Testis (tissue), 3 donors: ENCODE measurements around the gene ITIH4. TPM values are rescaled to one million over a fixed set of nuclear protein-coding genes. Genes with fewer than 3 reads are reported as not detected.
A peak's percentile ranks its signal among the peaks of the same experiment; 100 is the strongest.

ENCODE experiments used
- DNase-seq: peaks from one replicate; pipeline ENCODE4 v3.0.0-alpha.2; 2019
- H3K27ac ChIP-seq, 2 donors: fragments of 200-600 bp; sonication (generic); one replicate each; pipeline ENCODE4 v1.5.1; 2019
- H3K27me3 ChIP-seq: fragments of 200-600 bp; sonication (generic); one replicate; pipeline ENCODE4 v1.5.1; 2019
- H3K36me3 ChIP-seq: fragments of 200-600 bp; sonication (generic); one replicate; pipeline ENCODE4 v1.5.1; 2017; ENCODE audit warnings: low read depth; ENCODE audit errors: missing control alignments
- H3K4me1 ChIP-seq: fragments of 200-600 bp; sonication (generic); one replicate; pipeline ENCODE4 v1.5.1; 2019
- H3K4me3 ChIP-seq, 2 donors: fragments of 200-600 bp; sonication (generic); one replicate each; pipeline ENCODE4 v1.5.1; 2017 to 2019
- H3K9me3 ChIP-seq: fragments of 200-600 bp; sonication (generic); one replicate; pipeline ENCODE4 v1.5.1; 2017
- POLR2A ChIP-seq: fragments of 450-650 bp; IDR thresholded peaks from one replicate; pipeline ENCODE4 v1.6.1; 2017; ENCODE audit warnings: antibody characterized with exemption, mild to moderate bottlenecking, moderate library complexity
- WGBS, 2 donors: methylation state at CpG; one replicate each; pipeline ENCODE4 v1.1.5; 2018; 5-methylcytosine and 5-hydroxymethylcytosine counted together
- intact Hi-C: fragments of 100-400 bp; cut with DNase I; formaldehyde crosslinking; loops from one replicate; pipeline ENCODE4 v1.15.1; 2023; ENCODE audit warnings: low total_unique reads
- polyA plus RNA-seq: library from polyadenylated mRNA; stranded (reverse); fragments of 350-450 nt; fragmentation: Illumina TruSeq; extraction: RNeasy Lipid Tissue Mini Kit (QIAGEN cat#74804); gene quantifications from one replicate; pipeline ENCODE4 v1.2.3, GENCODE V29; 2014; ENCODE audit warnings: low read depth, low replicate concordance; ENCODE audit not compliant: insufficient read depth
- total RNA-seq, 2 donors: library from RNA; depleted of rRNA; stranded (reverse); fragments of >200 nt; gene quantifications; one replicate each; pipeline ENCODE4 v1.2.3, GENCODE V29; 2016
- TF ChIP-seq, protein P1 (sequence below), 3 experiments: fragments of 450-650 bp in 2 of 3; fragments of 200-600 bp in 1 of 3; sonication (generic) in 1 of 3; IDR thresholded peaks; one replicate each; pipeline ENCODE4 v1.5.1; 2016 to 2019; ENCODE audit warnings: antibody characterized with exemption in 3 of 3, mild to moderate bottlenecking in 2 of 3, moderate library complexity in 1 of 3

The ITIH4 gene
- total and polyA plus RNA-seq, 3 donors from 2014 or later, result 16.8 to 30.2 (median 19.9) TPM

DNA sequence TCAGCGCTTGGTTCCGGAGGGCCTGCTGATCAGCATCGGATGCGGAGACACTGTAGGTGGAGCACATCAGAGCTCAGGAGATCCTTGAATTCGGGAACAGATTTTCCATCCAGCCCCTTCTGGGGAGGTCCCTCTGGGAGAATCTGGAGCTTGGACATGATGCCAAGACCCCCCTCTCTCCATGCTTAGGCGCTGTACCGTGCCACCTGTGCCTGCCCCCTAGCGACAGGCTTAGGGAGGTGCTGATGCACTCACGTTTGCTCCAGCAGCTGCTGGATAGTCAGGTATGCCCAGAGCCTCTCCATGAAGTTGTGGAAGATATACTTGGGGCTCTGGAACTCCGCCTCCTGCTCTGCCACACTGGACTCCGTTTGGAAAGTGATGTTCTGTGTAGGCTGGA lies 9.7 kb downstream of the ITIH4 start:
- WGBS, 2 donors, result 68 to 72% methylated on average over 11 of the region's 11 CpGs
- Histone ChIP-seq H3K27me3 (no peaks in the 10 kb centered on the region), H3K9me3 (no peaks in the 10 kb centered on the region), H3K36me3 (no peaks in the 10 kb centered on the region), H3K27ac (no peak overlapping the region), H3K4me1 (no peaks in the 10 kb centered on the region), H3K4me3 (no peak overlapping the region)
- peak; percentile 40 for DNase-seq
- intact Hi-C loops, result no loop called here
- TF ChIP-seq POLR2A, result no peak
- TF ChIP-seq, protein P1, sequence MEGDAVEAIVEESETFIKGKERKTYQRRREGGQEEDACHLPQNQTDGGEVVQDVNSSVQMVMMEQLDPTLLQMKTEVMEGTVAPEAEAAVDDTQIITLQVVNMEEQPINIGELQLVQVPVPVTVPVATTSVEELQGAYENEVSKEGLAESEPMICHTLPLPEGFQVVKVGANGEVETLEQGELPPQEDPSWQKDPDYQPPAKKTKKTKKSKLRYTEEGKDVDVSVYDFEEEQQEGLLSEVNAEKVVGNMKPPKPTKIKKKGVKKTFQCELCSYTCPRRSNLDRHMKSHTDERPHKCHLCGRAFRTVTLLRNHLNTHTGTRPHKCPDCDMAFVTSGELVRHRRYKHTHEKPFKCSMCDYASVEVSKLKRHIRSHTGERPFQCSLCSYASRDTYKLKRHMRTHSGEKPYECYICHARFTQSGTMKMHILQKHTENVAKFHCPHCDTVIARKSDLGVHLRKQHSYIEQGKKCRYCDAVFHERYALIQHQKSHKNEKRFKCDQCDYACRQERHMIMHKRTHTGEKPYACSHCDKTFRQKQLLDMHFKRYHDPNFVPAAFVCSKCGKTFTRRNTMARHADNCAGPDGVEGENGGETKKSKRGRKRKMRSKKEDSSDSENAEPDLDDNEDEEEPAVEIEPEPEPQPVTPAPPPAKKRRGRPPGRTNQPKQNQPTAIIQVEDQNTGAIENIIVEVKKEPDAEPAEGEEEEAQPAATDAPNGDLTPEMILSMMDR (IDR thresholded peaks at IDR 0.05), result peak in 1 of 3 experiments; percentile 36

DNA sequence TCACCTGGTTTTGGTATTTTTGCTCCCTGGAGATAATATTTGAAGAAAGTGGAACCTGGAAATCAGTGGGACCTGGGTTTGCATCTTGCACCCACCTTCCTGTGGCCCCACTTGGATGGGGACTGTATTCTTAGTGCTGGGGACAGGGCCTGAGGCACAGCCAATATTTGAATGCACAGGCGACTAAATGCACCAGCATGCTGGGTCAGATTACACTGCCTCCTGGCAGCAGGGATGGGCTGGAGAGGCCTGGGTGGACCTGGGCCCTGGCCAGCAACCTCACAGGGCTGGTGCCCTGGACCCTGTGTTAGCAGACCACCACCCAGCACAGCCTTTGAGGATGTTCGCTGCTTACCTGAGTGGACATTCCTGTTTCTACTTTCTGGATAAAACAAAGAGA lies 10.5 kb downstream of the ITIH4 start:
- no peak for DNase-seq
- H3K4me3 ChIP-seq, result no peak overlapping the region
- no peak overlapping the region for H3K27ac ChIP-seq
- 94 to 100% methylated on average over 1 to 2 of the region's 2 CpGs for WGBS, 2 donors
- intact Hi-C loops, result no loop called here
- no peaks in the 10 kb centered on the region for H3K9me3 ChIP-seq
- no peaks in the 10 kb centered on the region for H3K36me3 ChIP-seq
- TF ChIP-seq, protein P1 (IDR thresholded peaks at IDR 0.05), result no peak
- no peak for TF ChIP-seq POLR2A
- no peaks in the 10 kb centered on the region for H3K4me1 ChIP-seq
- no peaks in the 10 kb centered on the region for H3K27me3 ChIP-seq

DNA sequence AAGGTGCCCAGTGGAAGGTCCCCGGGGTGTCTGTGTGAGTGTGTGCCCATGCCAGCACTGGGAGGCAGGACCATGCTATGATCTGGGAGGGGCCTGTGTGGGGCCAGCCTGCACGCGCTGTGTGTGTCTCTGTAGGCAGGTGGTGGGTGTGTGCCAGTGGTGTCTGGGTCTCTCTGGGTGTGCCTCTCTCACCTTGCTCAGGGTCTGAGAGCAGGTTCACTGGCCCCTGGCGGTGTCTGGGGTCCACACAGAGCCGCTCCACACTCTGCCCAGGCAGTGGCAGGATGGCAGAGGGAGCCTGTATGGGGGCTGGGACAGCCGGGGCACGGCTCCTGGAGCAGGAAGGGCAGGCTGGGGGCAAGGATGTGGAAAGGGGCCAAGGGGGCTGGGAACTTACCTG lies 12.6 kb downstream of the ITIH4 start:
- no peaks in the 10 kb centered on the region for H3K27me3 ChIP-seq
- no peaks in the 10 kb centered on the region for H3K9me3 ChIP-seq
- intact Hi-C loops, result no loop called here
- TF ChIP-seq, protein P1 (IDR thresholded peaks at IDR 0.05), result no peak
- no peak for TF ChIP-seq POLR2A
- no peak overlapping the region for H3K4me3 ChIP-seq
- WGBS, 2 donors, result 95 to 97% methylated on average over 4 to 7 of the region's 7 CpGs
- no peak for DNase-seq
- H3K4me1 ChIP-seq, result no peaks in the 10 kb centered on the region
- H3K36me3 ChIP-seq, result no peaks in the 10 kb centered on the region
- H3K27ac ChIP-seq, result no peak overlapping the region

DNA sequence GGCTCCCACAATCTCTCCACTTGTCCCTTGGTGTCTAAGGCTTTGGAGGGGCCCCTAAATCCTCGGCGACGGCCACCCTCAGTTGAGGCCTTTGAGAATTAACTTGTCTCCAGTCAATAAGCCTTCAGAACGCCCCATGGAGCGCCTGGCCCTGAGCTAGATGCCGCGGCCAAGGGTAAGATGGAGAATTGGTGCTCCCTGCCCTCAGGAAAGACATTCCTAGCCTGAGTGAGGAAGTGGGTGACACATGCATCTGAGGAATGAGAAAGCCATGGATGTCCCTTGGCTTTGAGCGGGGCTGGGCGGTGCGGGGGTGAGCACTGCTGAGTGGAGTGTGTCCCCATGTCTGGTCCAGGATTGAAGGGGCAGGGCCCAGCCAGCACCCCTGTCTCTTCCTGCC lies 13.3 kb downstream of the ITIH4 start:
- Histone ChIP-seq H3K4me3 (no peak overlapping the region), H3K4me1 (no peaks in the 10 kb centered on the region), H3K36me3 (no peaks in the 10 kb centered on the region), H3K27me3 (no peaks in the 10 kb centered on the region), H3K27ac (no peak overlapping the region), H3K9me3 (no peaks in the 10 kb centered on the region)
- DNase-seq, result no peak
- WGBS, 2 donors, result 97 to 98% methylated on average over 9 to 10 of the region's 10 CpGs
- intact Hi-C loops, result no loop called here
- TF ChIP-seq POLR2A, result no peak
- TF ChIP-seq, protein P1 (IDR thresholded peaks at IDR 0.05), result no peak

DNA sequence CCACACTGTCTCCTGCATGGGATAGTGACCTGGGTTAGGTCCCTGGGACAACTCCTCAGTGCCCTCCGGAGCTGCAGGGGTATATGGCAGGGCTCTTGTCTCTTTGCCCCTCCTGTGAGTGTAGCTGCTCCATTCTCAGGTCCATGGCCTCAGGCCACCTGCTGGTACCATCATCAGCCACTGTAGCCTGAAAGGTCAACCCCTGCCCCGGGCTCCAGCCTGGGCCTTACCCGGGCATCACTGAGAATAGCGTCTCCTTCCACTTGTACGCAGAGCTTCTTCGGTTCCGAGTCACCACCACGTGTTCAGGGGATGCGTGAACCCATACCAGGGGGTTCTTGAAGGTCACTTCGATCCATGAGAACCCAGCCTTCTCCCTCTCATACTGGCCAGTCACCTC lies 13.8 kb downstream of the ITIH4 start:
- Histone ChIP-seq H3K27ac (no peak overlapping the region), H3K4me3 (no peak overlapping the region), H3K4me1 (no peaks in the 10 kb centered on the region), H3K27me3 (no peaks in the 10 kb centered on the region), H3K9me3 (no peaks in the 10 kb centered on the region), H3K36me3 (no peaks in the 10 kb centered on the region)
- no peak for DNase-seq
- TF ChIP-seq POLR2A, result no peak
- TF ChIP-seq, protein P1 (IDR thresholded peaks at IDR 0.05), result no peak
- 94 to 97% methylated on average over 9 to 10 of the region's 10 CpGs for WGBS, 2 donors
- intact Hi-C loops, result no loop called here
